HepG2 (cell line): ENCODE results near the gene SMIM24. TPM values are rescaled to one million over a fixed set of nuclear protein-coding genes. Genes with fewer than 3 reads are reported as not detected.
A peak's percentile ranks its signal among the peaks of the same experiment; 100 is the strongest.

Source experiments
- ATM ChIP-seq: fragments of 450-650 bp; IDR thresholded peaks from 2 replicates; pipeline ENCODE4 v1.7.1; 2017; ENCODE audit warnings: mild to moderate bottlenecking, borderline replicate concordance
- GABPA ChIP-seq, 2 experiments: IDR thresholded peaks; 2 replicates each; pipeline ENCODE4 v1.6.1; 2011 to 2016; ENCODE audit warnings: low read depth in 2 of 2, low read length in 1 of 2, missing biosample characterization in 1 of 2, missing genetic modification characterization in 1 of 2
- HOMEZ ChIP-seq: IDR thresholded peaks from 2 replicates; pipeline ENCODE4 v1.6.1; 2016; ENCODE audit warnings: low read depth
- HOXD1 ChIP-seq: sonication (generic); formaldehyde crosslinking; IDR thresholded peaks from 2 replicates; pipeline ENCODE4 v1.5.0; 2020; ENCODE audit warnings: missing genetic modification reagents
- IRF1 ChIP-seq: sonication (generic); formaldehyde crosslinking; IDR thresholded peaks from 2 replicates; pipeline ENCODE4 v1.4.0; 2020; ENCODE audit warnings: low read depth, mild to moderate bottlenecking, missing genetic modification reagents
- ISL2 ChIP-seq: sonication (generic); formaldehyde crosslinking; IDR thresholded peaks from 2 replicates; pipeline ENCODE4 v1.5.0; 2020; ENCODE audit warnings: missing genetic modification reagents
- MYPOP ChIP-seq: sonication (generic); formaldehyde crosslinking; IDR thresholded peaks from 2 replicates; pipeline ENCODE4 v1.8.1; 2023; ENCODE audit warnings: mild to moderate bottlenecking, moderate library complexity, missing genetic modification reagents
- NFRKB ChIP-seq: fragments of 450-650 bp; IDR thresholded peaks from 2 replicates; pipeline ENCODE4 v1.6.1; 2017
- POLR2A ChIP-seq, 2 experiments: IDR thresholded peaks; 2 replicates each; pipeline ENCODE4 v1.6.1; 2011; ENCODE audit warnings: low read depth in 2 of 2, low read length in 2 of 2, mild to moderate bottlenecking in 1 of 2, moderate library complexity in 1 of 2; ENCODE audit not compliant: insufficient read depth in 1 of 2
- RFXANK ChIP-seq: IDR thresholded peaks from 2 replicates; pipeline ENCODE4 v1.6.1; 2016
- SRSF9 ChIP-seq: fragments of 200-400 bp; formaldehyde crosslinking; IDR thresholded peaks from 2 replicates; pipeline ENCODE4 v1.6.1; 2018; ENCODE audit warnings: borderline replicate concordance, mild to moderate bottlenecking, low read depth, low read length; ENCODE audit not compliant: insufficient read depth, poor library complexity, severe bottlenecking
- ZNF30 ChIP-seq: sonication (generic); formaldehyde crosslinking; IDR thresholded peaks from 2 replicates; pipeline ENCODE4 v1.5.0; 2020; ENCODE audit warnings: mild to moderate bottlenecking, missing genetic modification reagents
- ZNF770 ChIP-seq: sonication (generic); formaldehyde crosslinking; IDR thresholded peaks from 2 replicates; pipeline ENCODE4 v1.5.0; 2020; ENCODE audit warnings: mild to moderate bottlenecking, missing genetic modification reagents
- ZNF780A ChIP-seq: sonication (generic); formaldehyde crosslinking; IDR thresholded peaks from 2 replicates; pipeline ENCODE4 v1.8.0; 2022; ENCODE audit warnings: mild to moderate bottlenecking, missing genetic modification reagents, moderate library complexity
- ZNF788 ChIP-seq: sonication (generic); formaldehyde crosslinking; IDR thresholded peaks from 2 replicates; pipeline ENCODE4 v1.5.0; 2020; ENCODE audit warnings: mild to moderate bottlenecking, missing genetic modification reagents, borderline replicate concordance
- ZSCAN22 ChIP-seq: sonication (generic); formaldehyde crosslinking; IDR thresholded peaks from 2 replicates; pipeline ENCODE4 v1.4.0; 2020; ENCODE audit warnings: mild to moderate bottlenecking, missing genetic modification reagents
- polyA plus RNA-seq, 8 experiments: library from polyadenylated mRNA; depleted of rRNA in 3 of 8; stranded (reverse) in 7 of 8; unstranded in 1 of 8; fragments of >200 nt; fragmentation: Illumina TruSeq in 4 of 8; extraction: Trizol in 4 of 8; gene quantifications; 2 replicates each; pipeline versions ENCODE4 v1.2.1 to v1.2.3, GENCODE V29; 2011 to 2016; ENCODE audit warnings: low read depth in 4 of 8, missing spikeins in 1 of 8, mixed read lengths in 1 of 8; ENCODE audit not compliant: insufficient read depth in 1 of 8
- total RNA-seq, 5 experiments: library from RNA; depleted of rRNA; stranded (reverse); fragments of >200 nt; fragmentation: Illumina TruSeq; extraction: Trizol; gene quantifications; 2 replicates each; pipeline ENCODE4 v1.2.3, GENCODE V29; 2016; ENCODE audit warnings: low read depth in 1 of 5
- TF ChIP-seq, protein P1 (sequence below): sonication (generic); formaldehyde crosslinking; IDR thresholded peaks from 2 replicates; pipeline ENCODE4 v1.8.0; 2022; ENCODE audit warnings: mild to moderate bottlenecking, missing genetic modification reagents, moderate library complexity
- TF ChIP-seq, protein P2 (sequence below): sonication (generic); formaldehyde crosslinking; IDR thresholded peaks from 2 replicates; pipeline ENCODE4 v1.4.0; 2020; ENCODE audit warnings: mild to moderate bottlenecking, low read depth, missing genetic modification reagents

Gene SMIM24
- total and polyA plus RNA-seq, 2 of the 13 experiments (the other 11 are each of a cell fraction or from before 2014, with no cell fraction given): 11.2 to 70.6 TPM

DNA sequence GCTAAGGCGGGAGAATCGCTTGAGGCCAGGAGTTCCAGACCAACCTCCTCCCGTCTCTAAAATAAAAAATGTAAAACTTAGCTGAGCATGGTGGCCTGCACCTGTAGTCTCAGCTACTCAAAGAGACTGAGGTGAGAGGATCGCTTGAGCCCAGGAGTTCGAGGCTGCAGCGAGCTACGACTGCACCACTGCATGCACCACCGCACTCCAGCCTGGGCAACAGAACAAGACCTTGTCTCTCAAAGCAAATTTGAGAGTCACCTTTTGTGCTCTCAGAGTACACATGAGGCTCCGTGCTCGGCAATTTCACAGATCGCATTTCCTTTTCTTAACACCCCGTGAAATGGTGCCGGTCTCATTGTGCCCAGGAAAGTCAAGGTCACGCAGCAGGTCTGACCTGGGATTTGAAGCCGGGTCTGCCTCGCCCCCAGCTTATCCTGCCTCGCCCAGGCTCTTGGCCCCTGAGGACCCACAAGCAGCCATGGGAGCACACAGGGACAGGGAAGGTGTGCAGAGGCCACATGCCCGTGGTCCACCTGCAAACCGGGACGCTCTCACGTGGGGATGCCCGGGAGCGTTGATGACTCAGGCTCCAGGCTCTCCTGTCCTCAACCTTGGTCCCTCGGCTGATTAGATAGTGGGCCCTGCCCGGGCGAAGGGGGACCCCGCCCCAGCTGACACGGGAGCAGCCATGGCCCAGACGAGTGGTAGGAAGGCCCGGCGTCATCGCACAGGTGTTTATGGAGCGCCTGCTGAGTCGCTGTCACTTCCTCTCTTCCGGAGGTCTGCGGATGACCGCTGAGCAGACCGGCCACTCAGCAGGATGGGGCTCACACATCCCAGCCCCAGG is 1.1 kb upstream of the SMIM24 start (continued):
- TF ChIP-seq ZNF770 (CRISPR knock-in tag) (peak; percentile 59; the same call in 1 of the 2 replicates), SRSF9 (no peak), HOMEZ (CRISPR knock-in tag) (no peak), POLR2A (IDR thresholded peaks at IDR 0.05; ENCODE audit: insufficient read depth in 1 of 2, low read depth in 2 of 2, low read length in 2 of 2) (no peak), ISL2 (CRISPR knock-in tag) (no peak), NFRKB (no peak), RFXANK (CRISPR knock-in tag) (0 out of 2 replicates have a peak, but pooled peaks have one; percentile 41), IRF1 (CRISPR knock-in tag) (peak; percentile 62; the same call in 1 of the 2 replicates), MYPOP (CRISPR knock-in tag) (peak; percentile 75; the same call in 1 of the 2 replicates), ATM (no peak), ZNF780A (CRISPR knock-in tag) (no peak), GABPA (IDR thresholded peaks at IDR 0.05; ENCODE audit: low read depth, low read length) (no peak), GABPA (CRISPR knock-in tag; IDR thresholded peaks at IDR 0.05; ENCODE audit: low read depth) (no peak), ZSCAN22 (CRISPR knock-in tag) (no peak), HOXD1 (no peak), ZNF788 (CRISPR knock-in tag) (0 out of 2 replicates have a peak, but pooled peaks have one; percentile 31), ZNF30 (CRISPR knock-in tag) (peak; percentile 92)
- TF ChIP-seq, protein P1, sequence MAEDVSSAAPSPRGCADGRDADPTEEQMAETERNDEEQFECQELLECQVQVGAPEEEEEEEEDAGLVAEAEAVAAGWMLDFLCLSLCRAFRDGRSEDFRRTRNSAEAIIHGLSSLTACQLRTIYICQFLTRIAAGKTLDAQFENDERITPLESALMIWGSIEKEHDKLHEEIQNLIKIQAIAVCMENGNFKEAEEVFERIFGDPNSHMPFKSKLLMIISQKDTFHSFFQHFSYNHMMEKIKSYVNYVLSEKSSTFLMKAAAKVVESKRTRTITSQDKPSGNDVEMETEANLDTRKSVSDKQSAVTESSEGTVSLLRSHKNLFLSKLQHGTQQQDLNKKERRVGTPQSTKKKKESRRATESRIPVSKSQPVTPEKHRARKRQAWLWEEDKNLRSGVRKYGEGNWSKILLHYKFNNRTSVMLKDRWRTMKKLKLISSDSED: no peak
- TF ChIP-seq, protein P2, sequence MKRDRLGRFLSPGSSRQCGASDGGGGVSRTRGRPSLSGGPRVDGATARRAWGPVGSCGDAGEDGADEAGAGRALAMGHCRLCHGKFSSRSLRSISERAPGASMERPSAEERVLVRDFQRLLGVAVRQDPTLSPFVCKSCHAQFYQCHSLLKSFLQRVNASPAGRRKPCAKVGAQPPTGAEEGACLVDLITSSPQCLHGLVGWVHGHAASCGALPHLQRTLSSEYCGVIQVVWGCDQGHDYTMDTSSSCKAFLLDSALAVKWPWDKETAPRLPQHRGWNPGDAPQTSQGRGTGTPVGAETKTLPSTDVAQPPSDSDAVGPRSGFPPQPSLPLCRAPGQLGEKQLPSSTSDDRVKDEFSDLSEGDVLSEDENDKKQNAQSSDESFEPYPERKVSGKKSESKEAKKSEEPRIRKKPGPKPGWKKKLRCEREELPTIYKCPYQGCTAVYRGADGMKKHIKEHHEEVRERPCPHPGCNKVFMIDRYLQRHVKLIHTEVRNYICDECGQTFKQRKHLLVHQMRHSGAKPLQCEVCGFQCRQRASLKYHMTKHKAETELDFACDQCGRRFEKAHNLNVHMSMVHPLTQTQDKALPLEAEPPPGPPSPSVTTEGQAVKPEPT (CRISPR knock-in tag): peak; percentile 61; the same call in 1 of the 2 replicates
